ENCODE measurements around the gene RETREG1.
"Not testable (repeated sequence)": the region's sequence is repeated elsewhere in the genome, so short reads cannot be mapped to it uniquely, and the experiment has no call there.

Gene RETREG1

DNA sequence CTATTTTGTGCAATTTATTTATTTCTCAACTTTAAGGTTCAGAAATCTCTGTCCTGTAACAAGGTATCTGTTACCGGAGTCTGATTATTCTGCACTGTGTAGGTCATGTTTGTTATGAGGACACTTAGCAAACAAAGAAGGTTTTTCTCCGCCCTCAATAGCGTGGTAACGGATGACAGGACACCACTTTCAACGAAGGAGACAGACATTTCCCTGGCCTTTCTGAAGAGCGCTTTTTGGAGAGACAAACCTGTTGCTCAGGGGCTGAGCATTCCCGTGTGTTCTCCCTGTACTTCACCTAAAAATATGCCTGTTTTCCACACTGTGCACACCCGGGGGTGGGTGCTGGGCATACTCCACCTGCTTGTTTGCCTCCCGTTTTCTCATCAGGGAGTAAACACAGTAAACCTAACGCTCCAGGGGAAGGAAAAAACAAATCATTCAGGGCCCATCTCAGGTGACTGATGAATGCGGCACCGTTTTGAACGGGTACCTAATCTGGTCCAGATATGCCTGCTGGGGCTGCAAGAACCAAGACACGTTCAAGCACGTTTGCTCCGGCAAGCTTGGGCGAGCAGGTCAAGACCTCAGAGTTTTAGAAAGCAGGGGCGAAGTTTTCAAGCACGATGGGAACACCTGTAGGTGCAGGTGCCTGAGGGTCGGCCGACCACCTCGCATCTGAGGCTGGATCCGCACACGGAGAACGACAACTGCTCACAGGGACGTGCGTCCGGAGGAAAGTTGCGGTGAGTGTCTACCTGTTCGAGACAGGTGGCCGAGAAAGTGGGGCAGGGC lies 859 bp downstream of the RETREG1 start:
- no peak for DNase-seq

DNA sequence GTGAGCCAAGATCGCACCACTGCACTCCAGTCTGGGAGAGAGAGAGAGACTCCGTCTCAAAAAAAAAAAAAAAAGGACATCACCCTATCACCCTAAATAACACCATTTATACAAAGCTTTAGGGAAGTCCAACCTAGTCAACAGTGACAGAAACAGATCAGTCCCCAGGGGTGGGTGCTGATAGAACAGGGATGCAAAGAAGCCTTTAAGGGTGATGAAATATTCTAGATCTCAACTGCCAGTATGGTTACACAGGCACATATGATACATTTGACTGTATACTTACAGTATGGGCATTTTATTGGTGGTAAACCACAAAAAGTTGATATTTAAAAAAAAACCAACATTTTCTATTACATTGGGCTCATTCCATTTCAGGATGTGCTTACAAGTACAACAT lies 4.8 kb downstream of the RETREG1 start:
- DNase-seq = no peak

DNA sequence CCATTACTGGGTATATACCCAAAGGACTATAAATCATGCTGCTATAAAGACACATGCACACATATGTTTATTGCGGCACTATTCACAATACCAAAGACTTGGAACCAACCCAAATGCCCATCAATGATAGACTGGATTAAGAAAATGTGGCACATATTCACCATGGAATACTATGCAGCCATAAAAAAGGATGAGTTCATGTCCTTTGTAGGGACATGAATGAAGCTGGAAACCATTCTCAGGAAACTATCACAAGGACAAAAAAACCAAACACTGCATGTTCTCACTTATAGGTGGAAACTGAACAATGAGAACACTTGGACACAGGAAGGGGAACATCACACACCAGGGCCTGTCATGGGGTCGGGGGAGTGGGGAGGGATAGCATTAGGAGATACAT lies 5.9 kb downstream of the RETREG1 start:
- DNase-seq = not testable (repeated sequence)

DNA sequence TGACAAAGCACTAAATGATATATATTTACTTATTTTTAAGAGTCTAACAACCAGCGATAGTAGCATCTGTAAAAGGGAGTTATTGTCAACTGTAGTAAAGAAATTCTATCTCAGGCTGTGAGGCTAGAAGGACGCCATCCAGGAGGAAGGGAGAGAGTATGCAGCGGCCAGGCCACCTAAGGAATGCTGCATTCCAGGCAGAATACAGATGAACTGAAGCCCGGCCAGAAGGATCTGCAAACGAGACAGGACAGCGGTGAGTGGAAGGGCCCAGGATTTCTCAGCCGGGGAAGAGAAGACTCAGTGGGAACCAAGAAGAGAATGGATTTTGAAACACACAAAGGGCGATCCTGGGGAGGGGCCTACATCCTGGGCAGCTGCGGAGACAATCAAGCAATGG lies 7.4 kb downstream of the RETREG1 start:
- no peak for DNase-seq

DNA sequence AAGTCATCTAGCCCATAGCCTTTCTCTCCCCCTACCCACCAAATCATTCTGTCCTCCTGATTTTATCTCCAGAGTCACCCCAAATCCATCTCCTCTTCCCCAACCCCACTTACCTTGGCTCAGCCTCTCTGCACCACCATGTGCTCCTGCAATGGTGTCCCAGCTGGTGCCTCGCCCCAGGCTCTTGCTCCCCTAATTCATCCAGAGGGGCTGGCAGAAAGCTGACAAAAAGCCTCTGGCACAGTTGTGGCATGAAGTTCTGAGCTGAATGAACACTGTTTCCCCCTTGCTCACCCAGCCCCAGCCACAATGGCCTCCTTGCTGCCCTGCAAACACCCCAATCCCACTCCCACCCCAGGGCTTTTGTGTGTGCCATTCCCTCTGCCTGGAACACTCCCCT lies 10.2 kb downstream of the RETREG1 start:
- no peak for DNase-seq

DNA sequence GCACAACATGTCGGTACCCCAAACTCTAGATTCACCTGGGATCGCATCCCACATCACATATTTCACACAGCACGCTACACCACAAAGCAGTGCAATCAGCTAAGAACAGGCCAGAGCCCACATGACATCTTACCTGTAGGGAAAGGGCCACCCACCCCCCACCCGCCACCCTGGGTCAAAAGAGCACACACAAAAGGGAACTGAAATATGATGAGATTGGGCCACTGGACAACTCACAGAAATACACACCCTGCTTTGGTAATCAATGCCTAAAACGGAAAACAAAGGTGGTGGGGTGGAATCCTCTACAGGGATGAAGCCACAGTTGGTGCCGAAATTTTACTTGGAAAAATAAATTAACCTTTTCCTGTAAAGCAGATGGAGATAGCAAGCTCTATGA lies 13.1 kb downstream of the RETREG1 start:
- DNase-seq = no peak

DNA sequence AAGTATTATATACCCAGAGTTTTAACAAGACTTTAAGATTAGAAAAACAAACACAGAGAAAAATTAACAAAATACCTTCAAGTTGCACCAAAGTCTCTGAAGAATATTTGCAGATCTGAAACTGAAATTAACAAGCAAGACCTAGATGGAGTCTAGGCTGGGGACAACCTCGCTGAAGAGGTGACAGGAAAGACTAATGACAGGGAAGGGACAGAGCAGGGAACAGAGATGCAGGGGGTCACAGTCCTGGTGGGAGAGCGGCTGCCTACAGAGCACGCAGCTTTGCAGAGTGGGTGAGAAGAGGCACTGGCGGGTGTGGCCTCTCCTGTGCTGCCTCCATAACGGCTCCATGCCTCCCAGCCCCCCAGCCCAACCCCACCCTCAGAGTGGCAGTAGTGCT lies 13.5 kb downstream of the RETREG1 start:
- DNase-seq = no peak

DNA sequence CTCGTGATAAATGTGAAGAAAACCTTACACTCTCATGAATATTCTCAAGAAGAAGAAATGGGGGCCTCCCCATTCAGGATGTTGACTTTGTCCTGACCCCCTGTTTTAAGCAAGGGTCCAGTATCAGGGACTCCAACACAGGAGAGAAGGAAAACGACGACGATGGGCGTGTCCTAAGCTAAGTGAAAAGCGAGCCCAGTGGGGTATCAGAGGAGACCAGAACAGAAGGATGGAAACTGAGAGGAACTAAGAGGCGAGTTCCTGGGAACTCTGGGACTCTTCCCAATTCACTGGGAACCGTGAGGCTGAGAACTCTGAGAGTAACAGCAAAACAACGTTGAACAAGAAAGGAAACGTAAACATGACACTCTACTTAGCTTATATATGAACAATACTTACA lies 14.6 kb downstream of the RETREG1 start:
- no peak for DNase-seq

DNA sequence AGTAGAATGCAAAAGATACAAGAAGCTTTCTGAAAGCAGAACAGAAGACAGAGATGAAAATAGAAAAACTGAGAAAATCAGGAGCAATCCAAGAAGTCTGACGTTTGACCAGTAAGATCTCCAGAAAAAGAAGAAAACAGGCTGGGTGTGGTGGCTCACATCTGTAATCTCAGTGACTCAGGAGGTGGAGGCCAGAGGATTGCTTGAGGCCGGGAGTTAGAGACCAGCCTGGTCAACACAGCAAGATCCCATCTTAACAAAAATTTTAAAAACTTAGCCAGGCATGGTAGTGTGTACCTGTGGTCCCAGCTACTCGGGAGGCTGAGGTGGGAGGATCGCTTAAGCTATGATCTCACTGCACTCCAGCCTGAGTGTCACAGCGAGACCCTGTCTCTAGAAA lies 15.9 kb downstream of the RETREG1 start:
- DNase-seq = peak; percentile 40

DNA sequence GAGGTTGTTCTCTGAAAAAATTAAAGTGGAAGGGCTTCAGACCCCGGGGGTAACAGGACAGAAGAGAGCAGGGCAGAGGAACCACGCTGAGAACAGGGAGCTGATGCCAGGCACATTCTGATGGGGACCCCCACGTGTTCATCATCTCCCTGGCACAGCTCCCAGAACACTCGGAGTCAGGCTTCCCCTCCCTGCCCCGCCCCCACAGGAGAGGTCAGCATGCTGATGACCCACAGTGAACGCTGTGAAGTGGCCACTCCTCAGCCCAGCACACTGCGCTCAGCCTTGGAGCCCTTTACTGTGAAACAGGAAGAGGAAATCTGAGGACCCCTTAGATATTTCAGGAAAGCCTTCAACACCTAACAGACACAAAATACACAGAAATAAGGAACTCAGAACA lies 16.4 kb downstream of the RETREG1 start:
- peak; percentile 82 for DNase-seq

DNA sequence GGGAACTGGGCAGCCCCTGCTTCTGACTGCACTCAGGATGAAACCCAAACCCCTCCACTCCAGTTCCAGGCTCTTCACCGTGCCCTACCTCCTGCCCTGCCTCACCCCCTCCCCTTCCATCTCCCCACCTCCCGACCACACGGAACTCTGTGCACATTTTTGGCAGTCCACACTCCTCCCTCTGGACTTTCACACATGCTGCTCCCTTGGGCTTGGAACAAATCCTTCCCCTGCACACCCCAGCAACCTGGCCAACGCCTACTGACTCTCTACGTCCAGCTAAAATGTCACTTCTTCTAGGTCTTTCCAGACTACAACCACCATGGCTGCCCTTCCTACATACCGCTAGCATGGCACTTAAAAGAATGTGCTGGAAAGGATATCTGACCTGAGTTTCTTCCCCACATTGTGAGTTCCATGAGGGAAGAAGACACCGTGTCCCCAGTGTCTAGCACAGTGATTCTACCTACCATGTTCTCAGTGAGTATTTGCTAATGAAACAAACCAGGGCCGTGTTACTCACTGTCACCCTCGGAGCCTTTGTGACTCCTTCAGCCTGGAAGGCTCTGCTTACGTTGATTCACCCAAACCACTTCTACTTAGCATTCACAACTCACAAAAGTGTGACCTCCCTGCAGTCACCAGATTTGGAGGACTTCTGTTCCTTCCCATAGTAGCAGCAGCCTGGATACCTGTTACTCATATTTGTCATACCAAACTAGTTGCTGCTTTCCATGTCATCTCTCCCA lies 18.7 kb downstream of the RETREG1 start:
- peak; percentile 18 for DNase-seq

DNA sequence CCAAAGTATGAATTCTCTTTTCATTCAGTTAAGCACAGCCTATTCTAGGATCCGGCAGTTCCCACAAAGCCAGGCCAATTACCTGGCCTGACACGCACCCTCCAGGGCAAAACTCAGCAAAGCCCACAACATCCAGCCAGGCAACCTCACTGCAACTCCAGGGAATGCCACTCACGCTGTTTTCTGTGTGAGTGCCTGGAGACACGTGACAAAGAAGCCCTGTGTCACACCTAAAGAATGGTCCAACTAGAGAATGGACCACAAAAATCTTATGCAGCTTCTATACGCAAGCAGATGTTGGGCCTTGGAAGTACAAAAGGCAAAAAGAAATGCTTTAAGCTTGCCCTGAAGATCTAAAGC lies 20.2 kb downstream of the RETREG1 start:
- no peak for DNase-seq

DNA sequence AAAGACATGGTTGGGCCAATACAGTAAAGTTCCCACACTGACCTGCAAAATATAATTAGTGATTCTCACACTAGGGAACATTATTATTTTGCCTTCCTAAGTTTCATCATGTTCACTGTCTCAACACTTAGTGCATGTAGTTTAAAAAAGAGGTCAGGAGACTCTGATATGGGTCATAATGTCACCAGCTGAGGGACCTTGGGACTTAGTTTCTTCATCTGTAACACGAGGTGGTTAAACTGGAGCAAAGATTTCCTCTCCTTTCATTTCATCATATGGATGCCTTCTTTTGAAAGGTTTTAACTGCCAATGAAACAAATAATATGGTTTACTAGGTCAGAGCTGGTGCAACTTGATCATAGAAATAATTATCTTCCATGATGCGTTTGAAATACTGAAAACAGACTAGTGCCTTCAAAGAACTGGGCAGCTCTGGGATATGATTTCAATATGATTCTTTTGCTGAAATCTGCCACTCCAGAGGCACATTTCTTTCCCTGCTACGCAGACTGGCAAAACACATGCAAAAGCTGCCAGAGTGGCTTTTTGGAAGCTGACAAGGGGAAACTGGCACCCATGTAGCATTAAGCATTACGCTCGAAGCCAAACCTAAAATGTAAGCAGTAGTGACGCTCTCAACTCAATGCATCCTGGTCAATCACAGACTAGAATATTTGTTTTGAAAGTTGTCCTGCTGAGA lies 20.8 kb downstream of the RETREG1 start:
- DNase-seq = peak; percentile 39

DNA sequence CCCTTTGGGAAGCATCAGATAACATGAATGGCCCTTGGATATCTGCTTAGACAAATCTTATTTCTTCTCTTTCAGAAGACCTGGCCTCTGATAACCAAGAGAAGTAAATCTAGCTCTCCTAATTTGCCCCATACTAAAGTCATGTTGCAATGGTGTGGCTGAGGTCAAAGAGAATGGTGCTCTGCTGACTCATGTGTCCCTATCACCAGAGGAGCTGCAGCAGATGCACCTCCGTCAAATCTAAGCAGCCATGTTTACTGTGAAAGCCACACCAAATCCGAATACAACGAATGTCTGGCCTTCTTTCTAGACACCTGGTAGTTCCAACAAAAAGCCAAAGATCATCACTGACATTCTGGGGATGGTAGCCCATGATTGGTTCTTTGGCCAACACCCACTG lies 23.2 kb downstream of the RETREG1 start:
- peak; percentile 48 for DNase-seq

DNA sequence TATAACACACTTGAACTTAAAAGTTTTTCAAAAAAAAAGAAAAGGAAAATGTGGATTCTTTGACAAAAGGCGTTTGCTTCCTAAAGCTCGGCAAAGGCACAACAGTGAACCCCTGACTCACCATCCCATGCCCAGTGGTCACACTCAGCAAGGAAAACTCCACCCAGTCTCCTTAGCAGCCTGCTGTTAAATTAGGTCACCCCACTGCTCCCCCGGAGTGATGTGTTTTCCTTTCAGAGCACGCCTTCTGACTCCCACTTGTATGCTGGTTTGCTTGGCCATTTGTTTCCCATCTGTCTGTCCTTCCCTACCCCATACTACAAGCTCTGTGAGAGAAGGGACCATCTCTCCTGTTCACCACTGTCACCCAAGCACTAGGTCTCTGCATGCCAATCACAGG lies 23.8 kb downstream of the RETREG1 start:
- peak; percentile 75 for DNase-seq

DNA sequence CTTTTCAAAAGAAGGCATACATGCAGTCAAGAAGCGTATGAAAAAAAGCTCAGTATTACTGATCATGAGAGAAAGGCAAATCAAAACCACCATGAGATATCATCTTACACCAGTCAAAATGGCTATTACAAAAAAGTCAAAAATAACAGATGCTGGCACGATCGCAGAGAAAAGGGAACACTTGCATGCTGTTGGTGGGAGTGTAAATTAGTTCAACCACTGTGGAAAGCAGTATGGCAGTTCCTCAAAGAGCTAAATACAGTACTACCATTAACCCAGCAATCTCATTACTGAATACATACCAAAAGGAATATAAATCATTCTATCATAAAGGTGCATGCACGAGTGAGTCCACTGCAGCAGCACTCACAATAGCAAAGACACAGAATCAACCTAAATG lies 24.5 kb downstream of the RETREG1 start:
- no peak for DNase-seq

DNA sequence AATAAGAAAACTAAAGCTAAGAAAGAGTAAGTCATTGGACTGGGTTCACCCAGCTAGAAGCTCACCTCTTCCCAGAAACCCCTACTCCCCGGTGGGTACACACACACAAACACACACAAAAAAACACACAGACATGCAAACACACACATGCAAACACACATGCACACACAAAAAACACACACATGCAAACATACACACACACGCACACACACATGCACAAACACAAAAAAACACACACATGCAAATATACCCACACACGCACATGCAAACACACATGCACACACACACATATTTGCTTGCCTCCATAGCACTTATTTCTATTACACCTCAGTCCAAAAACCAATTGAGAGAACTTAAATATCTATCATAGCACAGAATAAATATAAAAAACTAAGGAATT lies 26.1 kb downstream of the RETREG1 start:
- no peak for DNase-seq

DNA sequence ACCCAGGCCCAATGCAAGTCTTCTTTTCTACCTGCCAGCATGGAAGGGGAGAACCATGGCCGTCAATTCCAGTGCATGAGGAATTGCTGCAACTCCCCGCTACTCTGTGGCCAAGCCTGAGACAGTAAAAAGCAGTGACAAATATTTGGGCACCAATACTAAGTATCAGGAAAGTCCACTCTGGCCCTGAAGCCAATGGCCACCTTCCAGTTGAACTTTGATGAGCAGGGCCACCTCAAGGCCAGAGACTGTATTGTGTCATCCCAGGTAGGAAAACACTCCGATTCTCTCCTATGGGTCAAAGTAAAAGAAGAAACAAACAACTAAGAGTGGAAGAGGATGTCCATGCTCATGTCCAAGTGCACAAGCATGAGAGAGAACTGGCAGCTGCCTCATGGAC lies 27.1 kb downstream of the RETREG1 start:
- DNase-seq = no peak

DNA sequence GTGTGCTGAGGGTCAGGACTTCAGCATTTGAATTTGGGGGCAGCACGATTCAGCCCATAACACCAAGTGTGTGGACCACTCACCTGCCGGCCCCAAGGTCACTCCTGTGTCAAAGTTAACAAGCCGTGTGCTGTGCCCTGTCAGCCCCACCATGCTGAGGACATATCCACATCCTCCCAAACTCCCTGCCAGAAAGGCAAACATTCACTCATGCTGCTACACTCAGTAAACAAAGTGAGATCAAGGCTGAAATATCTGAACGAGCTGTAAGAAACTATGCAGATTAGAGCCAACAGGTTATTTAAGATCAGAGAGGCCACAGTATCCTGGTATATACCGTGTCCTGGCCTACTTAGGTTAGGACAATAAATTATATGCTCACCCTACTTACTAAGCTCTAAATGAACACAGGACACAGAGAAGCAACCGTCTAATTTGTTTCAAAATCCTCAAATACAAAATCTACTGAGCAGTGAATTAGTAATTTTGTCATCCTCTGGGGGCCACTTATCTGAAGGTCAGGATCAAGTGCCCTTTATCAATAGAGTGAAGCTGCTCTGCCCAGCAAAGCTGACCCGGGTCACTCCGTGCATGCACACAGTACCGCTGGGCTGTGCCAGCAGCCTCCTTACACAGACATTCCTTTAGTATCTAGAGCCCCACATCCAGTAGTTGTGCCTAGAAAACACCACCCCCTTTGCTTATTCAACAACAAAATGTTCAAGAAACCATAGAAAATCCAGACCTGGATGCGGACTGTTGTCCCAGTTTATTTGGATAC lies 28.2 kb downstream of the RETREG1 start:
- no peak for DNase-seq

DNA sequence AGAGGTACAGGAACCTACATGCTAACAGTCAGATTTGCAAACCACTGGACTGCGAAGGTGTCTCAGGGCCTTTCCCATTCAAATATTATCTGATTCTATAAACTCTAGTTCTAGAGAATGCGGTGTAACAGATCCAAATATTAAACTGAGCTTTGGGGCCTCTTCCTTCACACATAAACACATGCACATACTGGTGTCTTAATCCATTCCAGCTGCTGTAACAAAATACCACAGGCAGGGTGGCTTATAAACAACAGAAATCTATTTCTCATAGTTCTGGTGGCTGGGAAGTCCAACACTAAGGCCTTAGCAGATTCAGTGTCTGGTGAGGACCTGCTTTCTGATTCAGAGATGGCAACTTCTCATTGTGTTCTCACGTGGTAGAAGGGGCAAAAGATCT lies 30.2 kb downstream of the RETREG1 start:
- no peak for DNase-seq

DNA sequence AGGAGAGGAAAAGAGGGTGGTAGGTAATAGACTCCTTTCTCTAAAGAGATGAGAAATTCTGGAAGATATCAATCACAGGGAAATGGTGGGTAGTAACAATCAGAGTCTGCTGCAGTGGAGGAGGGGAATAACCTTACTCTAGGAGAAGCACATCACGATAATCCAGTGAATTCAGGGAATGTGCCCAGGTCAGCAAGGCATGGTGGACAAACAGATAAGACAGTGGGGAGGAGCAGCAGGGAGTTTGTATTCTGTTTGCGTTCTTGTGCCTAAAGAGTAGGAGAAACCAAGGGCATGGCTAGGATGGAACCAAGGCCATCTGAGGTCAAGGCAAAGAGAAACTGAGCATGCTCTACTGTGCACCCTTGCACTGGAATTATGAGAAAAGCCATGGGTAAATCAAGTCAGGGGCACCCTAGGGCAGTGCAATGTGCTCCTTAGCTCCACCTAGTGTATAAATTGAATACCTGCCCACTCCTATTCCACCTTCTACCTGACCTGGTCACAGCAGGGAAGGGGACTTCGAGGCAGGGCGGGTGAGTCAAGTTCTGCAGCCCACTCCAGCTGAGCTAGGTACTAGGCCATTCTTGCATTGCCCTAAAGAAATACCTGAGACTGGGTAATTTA lies 31.6 kb downstream of the RETREG1 start:
- DNase-seq = no peak

DNA sequence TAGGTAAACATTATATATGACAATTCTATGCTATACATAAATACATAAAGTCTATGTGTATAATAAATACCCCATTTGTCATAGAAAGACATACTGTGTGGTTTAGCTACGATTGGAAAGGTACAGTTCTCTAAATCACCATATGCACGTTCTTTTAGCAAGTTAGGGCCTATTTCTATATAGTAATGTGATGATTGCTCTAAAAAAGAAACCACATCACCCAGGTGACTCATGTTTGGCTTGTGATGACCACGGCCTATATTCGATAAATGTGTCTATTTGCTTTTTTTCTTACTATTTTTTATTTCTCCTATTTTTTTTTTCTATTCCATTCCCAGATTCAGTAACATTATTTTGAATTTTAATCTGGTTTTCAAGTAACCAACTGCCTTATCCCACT lies 34.7 kb downstream of the RETREG1 start:
- DNase-seq = no peak

DNA sequence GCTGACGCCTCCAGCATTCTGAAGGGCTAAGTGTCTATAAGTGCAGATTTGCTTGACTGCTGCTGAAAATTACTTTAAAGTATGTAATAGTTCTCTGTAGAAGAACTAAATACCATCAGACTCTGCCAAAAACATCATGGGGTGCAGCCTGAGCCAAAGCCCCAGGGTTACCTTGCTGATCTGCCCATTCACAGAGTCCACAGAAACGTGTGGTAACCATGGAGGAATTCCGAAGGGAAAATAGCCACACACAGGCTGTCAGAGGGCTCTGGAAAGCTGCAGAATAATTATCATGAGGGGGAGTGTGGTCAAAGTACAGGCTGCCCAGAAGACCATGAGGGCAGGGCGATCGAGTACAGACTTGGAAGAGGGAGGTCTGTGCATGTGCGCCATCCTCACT lies 36.4 kb downstream of the RETREG1 start:
- DNase-seq = no peak
